WTC11 (cell line): ENCODE measurements around the gene RTN4RL1. TPM values are rescaled to one million over a fixed set of nuclear protein-coding genes. Genes with fewer than 3 reads are reported as not detected.

Experiments used
- ATAC-seq: fragments of 200-7000 bp; cut with Tn5 transposase; 2 replicates; pipeline ENCODE4 v1.10.0; 2021; ENCODE audit warnings: mild to moderate bottlenecking, moderate library complexity
- CTCF ChIA-PET: fragments of 300-600 bp; sonication (Branson Sonifier 250); formaldehyde crosslinking; loops from one replicate; lab custom pipeline; 2021; ENCODE audit warnings: antibody characterized with exemption; lab: Charles Lee
- POLR2A ChIA-PET: fragments of 350-600 bp; sonication (Branson Sonifier 250); formaldehyde crosslinking; loops from one replicate; lab custom pipeline; 2021; ENCODE audit warnings: antibody characterized with exemption; lab: Charles Lee
- DNase-seq: peaks from one replicate; pipeline ENCODE4 v3.0.0; 2021; ENCODE audit warnings: low spot score
- H3K27ac Mint-ChIP-seq: 2 replicates; pipeline ENCODE4 v1.8.0; 2021; ENCODE audit warnings: mixed read lengths
- H3K27me3 Mint-ChIP-seq: 2 replicates; pipeline ENCODE4 v1.8.0; 2021; ENCODE audit warnings: low read depth, mild to moderate bottlenecking, moderate library complexity, mixed read lengths
- H3K36me3 Mint-ChIP-seq: 2 replicates; pipeline ENCODE4 v1.8.0; 2021; ENCODE audit warnings: mixed read lengths
- H3K4me1 Mint-ChIP-seq: 2 replicates; pipeline ENCODE4 v1.8.0; 2022; ENCODE audit warnings: mixed read lengths
- H3K4me3 Mint-ChIP-seq: 2 replicates; pipeline ENCODE4 v1.8.0; 2021; ENCODE audit warnings: mild to moderate bottlenecking, moderate library complexity, mixed read lengths
- H3K9me3 Mint-ChIP-seq: 2 replicates; pipeline ENCODE4 v1.8.0; 2021; ENCODE audit warnings: mixed read lengths
- AFF4 ChIP-seq: sonication (generic); formaldehyde crosslinking; IDR thresholded peaks from 2 replicates; pipeline ENCODE4 v1.8.1; 2023; ENCODE audit warnings: mild to moderate bottlenecking, missing genetic modification reagents, borderline replicate concordance
- CTCF ChIP-seq: fragments of 200-600 bp; IDR thresholded peaks from 2 replicates; pipeline ENCODE4 v1.8.0; 2022; ENCODE audit warnings: antibody characterized with exemption
- E2F4 ChIP-seq: sonication (generic); formaldehyde crosslinking; IDR thresholded peaks from 2 replicates; pipeline ENCODE4 v1.8.1; 2022; ENCODE audit warnings: low read depth, mild to moderate bottlenecking, moderate library complexity, missing genetic modification reagents, borderline replicate concordance
- ETV6 ChIP-seq: sonication (generic); formaldehyde crosslinking; IDR thresholded peaks from 2 replicates; pipeline ENCODE4 v1.8.1; 2022; ENCODE audit warnings: mild to moderate bottlenecking, missing genetic modification reagents
- FOXK1 ChIP-seq: sonication (generic); formaldehyde crosslinking; IDR thresholded peaks from 2 replicates; pipeline ENCODE4 v1.8.0; 2022; ENCODE audit warnings: mild to moderate bottlenecking, moderate library complexity, missing genetic modification reagents
- HMGXB4 ChIP-seq: sonication (generic); formaldehyde crosslinking; IDR thresholded peaks from 2 replicates; pipeline ENCODE4 v1.8.1; 2023; ENCODE audit warnings: mild to moderate bottlenecking, moderate library complexity, missing genetic modification reagents
- MAX ChIP-seq: sonication (generic); formaldehyde crosslinking; IDR thresholded peaks from 2 replicates; pipeline ENCODE4 v1.8.0; 2022; ENCODE audit warnings: mild to moderate bottlenecking, missing genetic modification reagents
- MLX ChIP-seq: sonication (generic); formaldehyde crosslinking; IDR thresholded peaks from 2 replicates; pipeline ENCODE4 v1.8.1; 2023; ENCODE audit warnings: mild to moderate bottlenecking, missing genetic modification reagents, moderate library complexity
- PREB ChIP-seq: sonication (generic); formaldehyde crosslinking; IDR thresholded peaks from 2 replicates; pipeline ENCODE4 v1.8.1; 2022; ENCODE audit warnings: mild to moderate bottlenecking, missing genetic modification reagents, moderate library complexity, borderline replicate concordance
- RELA ChIP-seq: sonication (generic); formaldehyde crosslinking; IDR thresholded peaks from 2 replicates; pipeline ENCODE4 v1.8.1; 2022; ENCODE audit warnings: missing genetic modification reagents, mild to moderate bottlenecking, borderline replicate concordance
- SMAD4 ChIP-seq: sonication (generic); formaldehyde crosslinking; IDR thresholded peaks from 2 replicates; pipeline ENCODE4 v1.8.0; 2022; ENCODE audit warnings: mild to moderate bottlenecking, missing genetic modification reagents
- SOX15 ChIP-seq: fragments of 250-450 bp; sonication (Bioruptor Pico); IDR thresholded peaks from 2 replicates; pipeline ENCODE4 v1.9.0; 2021; ENCODE audit warnings: mild to moderate bottlenecking
- SP1 ChIP-seq: sonication (generic); formaldehyde crosslinking; conservative IDR thresholded peaks from 2 replicates; pipeline ENCODE4 v1.8.1; 2022; ENCODE audit warnings: missing genetic modification reagents
- USF1 ChIP-seq: sonication (generic); formaldehyde crosslinking; IDR thresholded peaks from 2 replicates; pipeline ENCODE4 v1.8.0; 2022; ENCODE audit warnings: mild to moderate bottlenecking, missing genetic modification reagents
- ZNF232 ChIP-seq: sonication (generic); formaldehyde crosslinking; IDR thresholded peaks from 2 replicates; pipeline ENCODE4 v1.8.0; 2022; ENCODE audit warnings: mild to moderate bottlenecking, missing genetic modification reagents
- ZNF416 ChIP-seq: fragments of 250-450 bp; sonication (Bioruptor Pico); IDR thresholded peaks from 2 replicates; pipeline ENCODE4 v1.9.0; 2021; ENCODE audit warnings: mild to moderate bottlenecking, inconsistent platforms
- ZNF512 ChIP-seq: sonication (generic); formaldehyde crosslinking; IDR thresholded peaks from 2 replicates; pipeline ENCODE4 v1.8.1; 2022; ENCODE audit warnings: missing genetic modification reagents, borderline replicate concordance
- ZNF671 ChIP-seq: fragments of 250-450 bp; sonication (Bioruptor Pico); IDR thresholded peaks from 2 replicates; pipeline ENCODE4 v1.8.0; 2021; ENCODE audit warnings: mild to moderate bottlenecking
- total RNA-seq: library from RNA; stranded (reverse); gene quantifications from 3 replicates; pipeline ENCODE4 v1.2.3, GENCODE V29; 2021

Gene RTN4RL1
- total RNA-seq, 1 experiment from 2014 or later = 0.72 TPM

GRCh38 chr17:1937461-1937860, 87.7 kb downstream of the RTN4RL1 start (continued):
- TF ChIP-seq AFF4 (CRISPR knock-in tag) = no peak
- TF ChIP-seq, all 79 proteins: peak for 0

- peaks cover 10% of the 10 kb centered on the region for H3K27me3 Mint-ChIP-seq
- no peaks in the 10 kb centered on the region for H3K9me3 Mint-ChIP-seq
- POLR2A ChIA-PET = interaction anchor here (0.6 kb wide), 1 partner anchor 34 kb away, joined by 6 read pairs; no protein-coding TSS in a partner anchor
- 0 out of 2 replicates have a peak, but pooled peaks cover 2% of the 10 kb centered on the region for H3K4me1 Mint-ChIP-seq
- H3K4me3 Mint-ChIP-seq = no peak overlapping the region
- no peaks in the 10 kb centered on the region for H3K36me3 Mint-ChIP-seq
- no peak for DNase-seq
- TF ChIP-seq MAX (no peak), PREB (no peak), ZNF671 (CRISPR knock-in tag) (no peak), SP1 (no peak), SOX15 (CRISPR knock-in tag) (no peak), ETV6 (CRISPR knock-in tag) (no peak), RELA (CRISPR knock-in tag) (no peak), USF1 (CRISPR knock-in tag) (no peak), E2F4 (no peak), FOXK1 (CRISPR knock-in tag) (no peak), ZNF232 (no peak), HMGXB4 (CRISPR knock-in tag) (no peak), ZNF416 (CRISPR knock-in tag) (no peak), ZNF512 (CRISPR knock-in tag) (no peak), MLX (CRISPR knock-in tag) (no peak), CTCF (no peak), SMAD4 (CRISPR knock-in tag) (no peak)
- no peak for ATAC-seq
- H3K27ac Mint-ChIP-seq = no peak overlapping the region
- CTCF ChIA-PET = interaction anchor here (1.2 kb wide), 1 partner anchor 28 kb away, joined by 4 read pairs; no protein-coding TSS in a partner anchor
Measured at GRCh38 chr17:1936766-1937165, 88.4 kb downstream of the RTN4RL1 start.
